SK-N-MC (cell line): ENCODE data around the gene MYPN.

ENCODE experiments used
- EZH2 ChIP-seq: fragments of 200-600 bp; sonication (generic); IDR thresholded peaks from one replicate; pipeline ENCODE4 v1.6.1; 2017; ENCODE audit warnings: antibody characterized with exemption
- POLR2AphosphoS5 ChIP-seq: IDR thresholded peaks from 2 replicates; pipeline ENCODE4 v1.6.1; 2012; ENCODE audit warnings: mild to moderate bottlenecking, low read depth, low read length, borderline replicate concordance

DNA sequence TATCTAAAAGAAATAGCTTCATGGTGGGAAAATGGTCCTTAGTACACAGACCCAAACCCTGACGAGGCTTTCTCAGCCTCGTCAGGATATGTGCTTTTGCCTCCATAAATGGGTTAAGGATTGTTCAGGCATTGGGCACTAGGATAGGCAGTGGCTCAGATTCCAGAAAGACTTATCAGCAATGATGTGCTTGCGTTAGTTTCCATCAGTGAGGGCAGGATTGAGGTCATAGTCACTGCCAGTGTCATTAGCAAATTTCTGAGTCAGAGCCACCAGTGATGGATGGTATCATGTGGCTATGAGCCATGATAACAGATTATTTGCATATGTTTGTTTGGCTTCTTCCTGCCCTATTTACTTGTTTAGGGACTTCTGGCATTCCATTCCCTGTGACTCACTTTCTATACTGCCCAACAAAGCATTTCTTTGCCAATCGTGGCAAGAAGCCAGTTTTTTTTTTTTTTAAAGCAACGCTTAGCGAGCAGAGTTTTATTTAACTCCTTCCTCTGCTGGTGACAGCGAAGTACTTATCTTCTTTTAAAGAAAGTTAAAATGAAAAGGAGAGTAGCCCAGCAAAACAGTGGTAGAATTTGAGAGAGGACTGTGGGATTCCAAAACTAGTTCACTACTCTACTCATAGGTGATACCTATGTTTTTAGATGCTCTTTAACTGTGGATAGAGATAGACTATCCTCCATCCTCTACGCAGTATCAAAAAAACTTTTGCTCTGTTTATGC, 44.4 kb downstream of the MYPN start:
- no peak for TF ChIP-seq EZH2
- no peak for TF ChIP-seq POLR2AphosphoS5
